Neural crest cell (in vitro differentiated cells): ENCODE data around the gene RAC2. TPM values are rescaled to one million over a fixed set of nuclear protein-coding genes. Genes with fewer than 3 reads are reported as not detected.

ENCODE experiments used
- DNase-seq: peaks from one replicate; pipeline ENCODE4 v3.0.0; 2021; ENCODE audit warnings: low read depth, mixed read lengths, low spot score
- H3K27ac Mint-ChIP-seq: one replicate; pipeline ENCODE4 v1.8.0; 2021; ENCODE audit warnings: mild to moderate bottlenecking, mixed read lengths; ENCODE audit not compliant: unreplicated experiment
- H3K27me3 Mint-ChIP-seq: 2 replicates; pipeline ENCODE4 v1.8.0; 2021; ENCODE audit warnings: low read depth, mild to moderate bottlenecking, mixed read lengths
- H3K36me3 Mint-ChIP-seq: 2 replicates; pipeline ENCODE4 v1.8.0; 2021; ENCODE audit warnings: low read depth, mild to moderate bottlenecking, mixed read lengths
- H3K4me1 Mint-ChIP-seq: 2 replicates; pipeline ENCODE4 v1.8.0; 2021; ENCODE audit warnings: mixed read lengths
- H3K4me3 Mint-ChIP-seq: one replicate; pipeline ENCODE4 v1.8.0; 2021; ENCODE audit warnings: mild to moderate bottlenecking, mixed read lengths
- H3K9me3 Mint-ChIP-seq: 2 replicates; pipeline ENCODE4 v1.8.0; 2021; ENCODE audit warnings: mixed read lengths
- total RNA-seq: library from RNA; stranded (reverse); gene quantifications from 2 replicates; pipeline ENCODE4 v1.2.1, GENCODE V29; 2021
- TF ChIP-seq, protein P1 (sequence below): fragments of 200-600 bp; sonication (generic); conservative IDR thresholded peaks from 2 replicates; pipeline ENCODE4 v1.5.0; 2021; ENCODE audit warnings: antibody characterized with exemption, mild to moderate bottlenecking

Gene RAC2
- total RNA-seq, 1 donor from 2014 or later = 0.21 TPM

DNA sequence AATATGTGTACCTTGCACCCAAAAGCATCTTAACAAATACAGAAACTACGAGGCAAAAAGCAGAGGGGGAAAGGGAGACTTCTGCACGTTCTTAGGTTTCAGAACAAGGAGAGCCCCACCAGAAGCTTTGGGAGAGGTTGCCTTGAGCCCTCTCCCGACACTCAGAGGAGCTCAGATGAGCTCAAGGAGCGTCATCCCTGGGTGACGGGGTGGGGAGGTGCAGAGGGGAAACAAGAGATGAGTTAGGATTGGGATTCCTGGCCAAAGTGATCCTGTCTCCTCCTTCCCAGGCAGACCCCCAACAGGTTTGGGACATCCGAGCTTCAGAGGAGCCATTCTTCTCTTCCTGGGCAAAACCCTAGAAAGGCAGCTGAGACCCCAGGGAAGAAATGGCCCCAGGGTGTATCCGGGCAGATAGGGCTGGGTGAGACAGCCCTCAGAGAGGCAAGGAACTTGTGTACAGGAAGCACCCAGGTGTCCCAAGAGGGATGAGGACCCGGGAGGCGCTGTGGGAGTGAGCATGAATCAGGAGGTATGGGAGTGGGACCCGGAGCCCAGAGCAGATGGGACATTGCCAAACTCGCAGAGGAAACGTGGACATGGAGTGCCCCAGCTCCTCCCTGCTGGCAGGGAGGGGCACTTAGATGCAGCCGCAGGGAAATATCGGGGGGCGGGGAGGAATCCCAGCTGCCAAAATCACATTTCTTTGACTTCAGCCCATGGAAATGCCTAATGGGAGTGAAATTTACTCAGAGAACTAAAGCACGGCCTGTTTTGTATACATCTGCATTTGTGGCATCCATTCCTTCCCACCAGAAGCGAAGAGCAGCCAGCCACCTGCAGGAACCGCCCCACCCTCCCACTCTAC is 68.4 kb downstream of the RAC2 start:
- no peak for DNase-seq
- TF ChIP-seq, protein P1, sequence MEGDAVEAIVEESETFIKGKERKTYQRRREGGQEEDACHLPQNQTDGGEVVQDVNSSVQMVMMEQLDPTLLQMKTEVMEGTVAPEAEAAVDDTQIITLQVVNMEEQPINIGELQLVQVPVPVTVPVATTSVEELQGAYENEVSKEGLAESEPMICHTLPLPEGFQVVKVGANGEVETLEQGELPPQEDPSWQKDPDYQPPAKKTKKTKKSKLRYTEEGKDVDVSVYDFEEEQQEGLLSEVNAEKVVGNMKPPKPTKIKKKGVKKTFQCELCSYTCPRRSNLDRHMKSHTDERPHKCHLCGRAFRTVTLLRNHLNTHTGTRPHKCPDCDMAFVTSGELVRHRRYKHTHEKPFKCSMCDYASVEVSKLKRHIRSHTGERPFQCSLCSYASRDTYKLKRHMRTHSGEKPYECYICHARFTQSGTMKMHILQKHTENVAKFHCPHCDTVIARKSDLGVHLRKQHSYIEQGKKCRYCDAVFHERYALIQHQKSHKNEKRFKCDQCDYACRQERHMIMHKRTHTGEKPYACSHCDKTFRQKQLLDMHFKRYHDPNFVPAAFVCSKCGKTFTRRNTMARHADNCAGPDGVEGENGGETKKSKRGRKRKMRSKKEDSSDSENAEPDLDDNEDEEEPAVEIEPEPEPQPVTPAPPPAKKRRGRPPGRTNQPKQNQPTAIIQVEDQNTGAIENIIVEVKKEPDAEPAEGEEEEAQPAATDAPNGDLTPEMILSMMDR = no peak

More for the DNA sequence above, 68.4 kb downstream of the RAC2 start:
- Mint-ChIP-seq H3K4me1 (peaks cover 24% of the 10 kb centered on the region), H3K4me3 (no peak overlapping the region), H3K27ac (no peak overlapping the region), H3K36me3 (no peaks in the 10 kb centered on the region), H3K9me3 (no peaks in the 10 kb centered on the region), H3K27me3 (peaks cover 3% of the 10 kb centered on the region)

Other genes with a start within 250 kb of the RAC2 start
- gene TST, start 224.8 kb downstream of the RAC2 start, total RNA-seq = 31.0 and 31.3 TPM in 2 replicates
- 100.0 and 103 TPM in 2 replicates for gene MPST, start 224.5 kb downstream of the RAC2 start, total RNA-seq
- 85.7 and 95.8 TPM in 2 replicates for gene KCTD17, start 192.5 kb downstream of the RAC2 start, total RNA-seq
- gene TMPRSS6, start 134.6 kb downstream of the RAC2 start, total RNA-seq = not detected in 2 replicates
- 0.50 and 0.56 TPM in 2 replicates for gene IL2RB, start 94.4 kb downstream of the RAC2 start, total RNA-seq
- gene C1QTNF6, start 56.0 kb downstream of the RAC2 start, total RNA-seq = 13.6 TPM in 2 replicates
- 0.09 TPM in 2 replicates for gene SSTR3, start 31.8 kb downstream of the RAC2 start, total RNA-seq
- not detected in 2 replicates for gene CYTH4, start 38.2 kb upstream of the RAC2 start, total RNA-seq
- 0.09 and 0.27 TPM in 2 replicates for gene ELFN2, start 183.2 kb upstream of the RAC2 start, total RNA-seq
- 3.2 and 4.7 TPM in 2 replicates for gene MFNG, start 242.1 kb upstream of the RAC2 start, total RNA-seq